ENCODE measurements around the gene SLC45A1. TPM values are rescaled to one million over a fixed set of nuclear protein-coding genes. Genes with fewer than 3 reads are reported as not detected.

The SLC45A1 gene
- total and polyA plus RNA-seq, 4 donors, result 4.4 to 8.7 (median 6.7) TPM

DNA sequence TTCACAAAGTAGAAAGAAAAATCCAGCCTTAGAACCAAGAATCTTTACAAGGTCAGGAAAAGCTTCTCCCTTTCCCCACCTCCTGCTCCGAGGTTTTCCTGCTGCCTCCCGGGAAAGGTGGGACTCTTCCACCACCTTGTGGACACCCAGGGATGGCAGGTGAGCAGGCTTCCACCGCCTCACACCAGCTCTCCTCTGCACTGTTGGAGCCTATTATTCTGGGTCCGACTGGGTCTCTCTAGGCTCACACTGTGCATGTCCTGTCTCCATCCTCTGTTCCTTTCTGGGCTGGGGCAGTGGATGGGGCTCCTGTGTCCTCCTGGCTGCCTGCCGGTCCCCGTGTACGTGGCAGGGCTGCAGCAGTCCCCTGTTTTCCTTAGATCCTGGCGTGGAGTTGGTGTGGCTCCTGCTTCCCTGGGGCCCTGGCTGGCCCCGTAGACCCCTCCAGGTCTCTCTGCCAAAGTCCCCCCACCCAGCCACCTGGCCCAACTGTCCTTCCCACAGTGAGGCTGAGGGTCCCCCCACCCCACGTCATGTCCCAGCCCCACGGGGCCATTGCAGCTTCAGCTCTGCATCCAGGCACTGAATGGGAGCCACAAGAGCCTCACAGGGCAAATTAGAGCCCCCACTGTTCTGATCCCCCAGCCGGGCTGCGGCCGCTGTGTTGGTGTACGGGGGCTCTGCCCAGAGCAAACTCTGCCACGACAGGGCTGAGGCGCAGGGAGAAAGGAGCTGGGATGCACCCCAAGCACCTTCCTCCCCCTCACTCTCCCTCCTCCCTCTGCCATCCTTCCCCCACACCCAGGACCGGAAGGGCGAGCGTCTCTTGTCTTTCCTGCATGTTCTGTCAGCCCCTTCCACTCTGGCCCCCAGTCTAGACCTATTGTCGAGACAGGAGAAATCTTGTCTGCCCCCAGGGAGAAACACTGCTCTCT lies 3.3 kb upstream of the SLC45A1 start:
- WGBS, 2 donors, result 43 to 48% methylated on average over 21 of the region's 21 CpGs
- Histone ChIP-seq H3K36me3 (ENCODE audit: control insufficient read depth in 1 of 2, insufficient read depth in 2 of 2, low read length in 1 of 2) (no peaks in the 10 kb centered on the region), H3K27me3 (ENCODE audit: control insufficient read depth in 1 of 2, insufficient read depth in 2 of 2, low read length in 1 of 2) (no peaks in the 10 kb centered on the region), H3K9me3 (ENCODE audit: control insufficient read depth, low read length) (no peaks in the 10 kb centered on the region), H3K27ac (ENCODE audit: low read depth in 1 of 2, low read length in 2 of 2) (no peak overlapping the region), H3K4me1 (ENCODE audit: control insufficient read depth in 1 of 2, insufficient read depth in 2 of 2, low read length in 2 of 2) (no peaks in the 10 kb centered on the region), H3K4me3 (ENCODE audit: low read length in 2 of 2) (no peak overlapping the region)
- intact Hi-C loops (cut with DNase I), result loop anchor here (1.0 to 5.0 kb wide), 8 partner anchors 38 to 332 kb away; no protein-coding TSS in a partner anchor
- peak; percentile 77 for ATAC-seq (ENCODE audit: low FRiP score)
- peak; percentile 83 to 89 for DNase-seq

DNA sequence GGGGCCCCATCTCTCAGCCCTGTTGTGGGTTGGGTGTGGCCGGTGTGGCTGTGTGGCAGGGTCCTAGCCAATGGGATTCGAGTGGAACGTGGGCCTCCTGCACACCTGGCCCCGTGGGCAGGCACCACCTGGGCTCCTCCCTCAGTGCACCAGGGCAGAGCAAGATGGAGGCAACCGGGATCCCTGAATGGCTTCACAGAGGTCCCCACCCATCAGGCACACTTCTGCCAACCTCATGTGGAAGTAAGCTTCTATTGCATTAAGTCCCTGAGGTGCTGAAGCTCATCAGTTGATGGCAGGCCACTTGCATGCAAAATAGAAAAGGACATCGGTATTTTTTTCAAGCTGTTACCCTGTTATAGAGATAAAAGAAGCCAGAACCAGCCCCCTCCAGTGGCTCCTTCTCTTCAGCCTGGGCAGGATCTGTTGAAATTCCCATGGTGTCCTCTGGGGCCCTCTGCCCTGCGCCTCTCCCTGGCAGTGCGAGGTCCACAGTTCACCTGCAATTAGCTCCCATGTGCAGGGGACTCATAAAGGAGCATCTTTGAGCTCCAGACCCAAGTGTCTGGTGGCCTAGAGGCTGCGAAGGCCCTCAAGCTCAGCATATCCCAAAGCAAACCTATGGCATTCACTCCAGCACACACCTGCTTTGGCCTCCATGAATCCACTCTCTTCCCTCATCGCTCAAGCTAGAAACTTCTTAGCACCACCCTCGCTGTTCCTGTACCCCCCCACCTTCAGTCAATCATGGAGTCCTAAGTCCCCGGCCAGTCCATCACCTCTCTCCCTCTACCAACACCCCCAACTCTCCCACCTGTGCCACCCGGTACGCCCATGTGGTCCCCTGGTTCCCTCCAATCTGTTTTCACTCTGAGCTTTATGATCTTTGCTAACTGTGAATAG lies 2.1 kb upstream of the SLC45A1 start:
- 92 to 97% methylated on average over 14 of the region's 14 CpGs for WGBS, 2 donors
- no peak overlapping the region for H3K4me3 ChIP-seq (ENCODE audit: low read length in 2 of 2)
- H3K27ac ChIP-seq (ENCODE audit: low read depth in 1 of 2, low read length in 2 of 2), result no peak overlapping the region
- DNase-seq (no peak), ATAC-seq (ENCODE audit: low FRiP score) (no peak)
- H3K4me1 ChIP-seq (ENCODE audit: control insufficient read depth in 1 of 2, insufficient read depth in 2 of 2, low read length in 2 of 2), result no peaks in the 10 kb centered on the region
- H3K9me3 ChIP-seq (ENCODE audit: control insufficient read depth, low read length), result no peaks in the 10 kb centered on the region
- intact Hi-C loops (cut with DNase I), result loop anchor here (2.0 to 5.0 kb wide), 3 partner anchors 36 to 334 kb away; no protein-coding TSS in a partner anchor
- no peaks in the 10 kb centered on the region for H3K27me3 ChIP-seq (ENCODE audit: control insufficient read depth in 1 of 2, insufficient read depth in 2 of 2, low read length in 1 of 2)
- H3K36me3 ChIP-seq (ENCODE audit: control insufficient read depth in 1 of 2, insufficient read depth in 2 of 2, low read length in 1 of 2), result no peaks in the 10 kb centered on the region

DNA sequence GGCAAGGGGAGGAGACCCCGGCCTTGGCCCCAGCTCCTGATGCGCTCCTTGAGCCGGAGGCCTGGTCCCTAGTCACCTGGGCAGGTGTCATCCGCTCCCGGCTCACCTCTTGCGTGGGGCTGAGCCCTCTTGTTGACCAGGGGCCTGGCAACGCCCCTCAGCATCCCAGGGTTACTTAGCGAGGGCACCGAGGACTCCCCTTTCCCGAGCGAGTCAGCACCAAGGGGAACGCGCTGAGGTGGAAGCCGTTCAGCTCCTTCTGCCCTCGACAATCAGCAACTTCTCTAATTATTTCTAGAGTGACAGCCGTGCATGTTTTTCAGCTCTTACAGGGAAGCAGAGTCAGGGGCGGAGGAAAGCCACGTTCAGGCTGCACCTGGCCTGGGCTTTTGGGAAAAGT lies 522 bp downstream of the SLC45A1 start:
- Histone ChIP-seq H3K27me3 (ENCODE audit: control insufficient read depth in 1 of 2, insufficient read depth in 2 of 2, low read length in 1 of 2) (no peaks in the 10 kb centered on the region), H3K4me3 (ENCODE audit: low read length in 2 of 2) (peak overlapping the region; percentile 39 to 69), H3K27ac (ENCODE audit: low read depth in 1 of 2, low read length in 2 of 2) (peak overlapping the region in 1 of 2 donors; percentile 7), H3K36me3 (ENCODE audit: control insufficient read depth in 1 of 2, insufficient read depth in 2 of 2, low read length in 1 of 2) (no peaks in the 10 kb centered on the region), H3K9me3 (ENCODE audit: control insufficient read depth, low read length) (no peaks in the 10 kb centered on the region), H3K4me1 (ENCODE audit: control insufficient read depth in 1 of 2, insufficient read depth in 2 of 2, low read length in 2 of 2) (no peaks in the 10 kb centered on the region)
- ATAC-seq (ENCODE audit: low FRiP score) (peak; percentile 15), DNase-seq (peak in 1 of 2 donors; percentile 79)
- intact Hi-C loops (cut with DNase I), result loop anchor here (5.0 kb wide), 2 partner anchors 34 to 336 kb away; no protein-coding TSS in a partner anchor
- WGBS, 2 donors, result 12 to 15% methylated on average over 17 to 18 of the region's 18 CpGs

DNA sequence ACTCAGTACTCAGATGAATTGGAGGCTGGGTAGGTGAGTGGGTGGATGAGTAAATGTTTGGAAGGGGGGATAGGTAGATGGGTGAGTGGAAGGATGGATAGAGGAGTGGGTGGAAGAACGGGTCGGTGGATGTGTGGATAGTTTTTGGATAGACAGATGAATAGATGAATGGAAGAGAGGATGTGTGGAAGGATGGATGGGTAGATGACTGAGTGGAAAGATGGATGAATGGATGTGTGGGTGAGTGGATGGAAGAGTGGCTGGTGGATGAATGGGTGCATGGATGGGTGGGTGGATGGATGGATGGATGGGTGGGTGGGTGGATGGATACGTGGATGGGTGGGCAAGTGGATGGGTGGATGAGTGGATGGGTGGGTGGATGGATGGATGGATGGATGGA lies 3.7 kb downstream of the SLC45A1 start:
- WGBS, 2 donors, result 91 to 94% methylated on average over 3 of the region's 3 CpGs
- ATAC-seq (ENCODE audit: low FRiP score) (no peak), DNase-seq (no peak)
- Histone ChIP-seq H3K27ac (ENCODE audit: low read depth in 1 of 2, low read length in 2 of 2) (no peak overlapping the region), H3K4me1 (ENCODE audit: control insufficient read depth in 1 of 2, insufficient read depth in 2 of 2, low read length in 2 of 2) (no peaks in the 10 kb centered on the region), H3K9me3 (ENCODE audit: control insufficient read depth, low read length) (no peaks in the 10 kb centered on the region), H3K27me3 (ENCODE audit: control insufficient read depth in 1 of 2, insufficient read depth in 2 of 2, low read length in 1 of 2) (no peaks in the 10 kb centered on the region), H3K36me3 (ENCODE audit: control insufficient read depth in 1 of 2, insufficient read depth in 2 of 2, low read length in 1 of 2) (no peaks in the 10 kb centered on the region), H3K4me3 (ENCODE audit: low read length in 2 of 2) (no peak overlapping the region)
- intact Hi-C loops (cut with DNase I), result no loop called here

DNA sequence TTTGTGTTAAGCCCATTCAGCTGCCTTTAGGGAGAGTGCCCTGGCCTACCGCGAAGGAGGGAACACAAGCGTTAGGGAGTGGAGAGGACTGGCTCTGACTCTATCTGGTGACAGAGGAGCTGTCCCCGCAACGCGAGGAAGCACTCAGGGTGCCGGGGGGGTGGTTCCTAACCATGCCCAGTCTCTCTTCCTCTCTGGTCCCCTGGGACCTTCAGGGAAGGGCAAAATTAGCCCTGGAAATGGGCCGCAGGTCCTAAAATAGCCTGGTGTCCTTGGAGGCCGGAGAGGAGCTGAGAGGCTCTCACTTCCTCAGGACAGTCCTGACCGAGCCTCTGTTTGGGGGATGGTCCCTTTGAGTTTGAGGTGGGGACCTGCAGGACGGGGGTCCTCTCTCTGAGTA lies 5.8 kb downstream of the SLC45A1 start:
- Histone ChIP-seq H3K4me1 (ENCODE audit: control insufficient read depth in 1 of 2, insufficient read depth in 2 of 2, low read length in 2 of 2) (no peaks in the 10 kb centered on the region), H3K27ac (ENCODE audit: low read depth in 1 of 2, low read length in 2 of 2) (peak overlapping the region in 1 of 2 donors; percentile 33), H3K27me3 (ENCODE audit: control insufficient read depth in 1 of 2, insufficient read depth in 2 of 2, low read length in 1 of 2) (no peaks in the 10 kb centered on the region), H3K4me3 (ENCODE audit: low read length in 2 of 2) (no peak overlapping the region), H3K36me3 (ENCODE audit: control insufficient read depth in 1 of 2, insufficient read depth in 2 of 2, low read length in 1 of 2) (no peaks in the 10 kb centered on the region), H3K9me3 (ENCODE audit: control insufficient read depth, low read length) (no peaks in the 10 kb centered on the region)
- peak; percentile 82 for ATAC-seq (ENCODE audit: low FRiP score)
- intact Hi-C loops (cut with DNase I), result no loop called here
- peak; percentile 69 to 85 for DNase-seq
- 2 to 8% methylated on average over 10 to 11 of the region's 11 CpGs for WGBS, 2 donors

DNA sequence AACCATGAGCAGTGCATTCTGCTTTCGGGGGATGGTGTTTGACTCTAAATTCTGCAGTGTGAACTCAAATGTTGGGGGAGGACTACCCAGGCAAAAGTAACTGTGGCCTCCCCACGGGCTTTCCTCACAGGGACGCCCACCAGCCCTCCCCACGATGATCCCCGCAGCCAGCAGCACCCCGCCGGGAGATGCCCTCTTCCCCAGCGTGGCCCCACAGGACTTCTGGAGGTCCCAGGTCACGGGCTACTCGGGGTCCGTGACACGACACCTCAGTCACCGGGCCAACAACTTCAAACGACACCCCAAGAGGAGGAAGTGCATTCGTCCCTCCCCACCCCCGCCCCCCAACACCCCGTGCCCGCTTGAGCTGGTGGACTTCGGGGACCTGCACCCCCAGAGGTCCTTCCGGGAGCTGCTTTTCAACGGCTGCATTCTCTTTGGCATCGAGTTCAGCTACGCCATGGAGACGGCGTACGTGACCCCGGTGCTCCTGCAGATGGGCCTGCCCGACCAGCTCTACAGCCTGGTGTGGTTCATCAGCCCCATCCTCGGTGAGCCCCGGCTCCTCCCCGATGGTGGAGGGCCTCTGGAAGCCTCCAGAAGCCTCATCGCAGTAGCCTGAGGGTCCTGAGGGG lies 6.4 kb downstream of the SLC45A1 start:
- Histone ChIP-seq H3K9me3 (ENCODE audit: control insufficient read depth, low read length) (no peaks in the 10 kb centered on the region), H3K4me3 (ENCODE audit: low read length in 2 of 2) (no peak overlapping the region), H3K27ac (ENCODE audit: low read depth in 1 of 2, low read length in 2 of 2) (no peak overlapping the region), H3K4me1 (ENCODE audit: control insufficient read depth in 1 of 2, insufficient read depth in 2 of 2, low read length in 2 of 2) (no peaks in the 10 kb centered on the region), H3K27me3 (ENCODE audit: control insufficient read depth in 1 of 2, insufficient read depth in 2 of 2, low read length in 1 of 2) (no peaks in the 10 kb centered on the region), H3K36me3 (ENCODE audit: control insufficient read depth in 1 of 2, insufficient read depth in 2 of 2, low read length in 1 of 2) (no peaks in the 10 kb centered on the region)
- intact Hi-C loops (cut with DNase I), result no loop called here
- DNase-seq, result no peak
- ATAC-seq (ENCODE audit: low FRiP score), result peak; percentile 16
- WGBS, 2 donors, result 87 to 89% methylated on average over 32 of the region's 32 CpGs

DNA sequence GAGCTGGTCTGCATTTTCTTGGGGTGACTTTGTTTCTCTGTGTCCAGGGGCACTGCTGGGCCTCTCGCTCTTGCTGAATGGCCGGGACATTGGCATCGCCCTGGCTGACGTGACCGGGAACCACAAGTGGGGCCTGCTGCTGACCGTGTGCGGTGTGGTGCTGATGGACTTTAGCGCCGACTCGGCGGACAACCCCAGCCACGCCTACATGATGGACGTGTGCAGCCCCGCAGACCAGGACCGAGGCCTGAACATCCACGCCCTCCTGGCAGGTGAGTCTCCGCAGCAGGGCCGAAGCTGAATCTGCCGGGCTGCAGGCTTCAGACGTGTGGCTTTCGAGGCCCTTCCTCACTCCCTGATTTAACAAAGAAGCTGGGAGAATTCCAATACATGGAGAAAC lies 7.9 kb downstream of the SLC45A1 start:
- DNase-seq, result no peak
- Histone ChIP-seq H3K9me3 (ENCODE audit: control insufficient read depth, low read length) (no peaks in the 10 kb centered on the region), H3K27me3 (ENCODE audit: control insufficient read depth in 1 of 2, insufficient read depth in 2 of 2, low read length in 1 of 2) (no peaks in the 10 kb centered on the region), H3K36me3 (ENCODE audit: control insufficient read depth in 1 of 2, insufficient read depth in 2 of 2, low read length in 1 of 2) (no peaks in the 10 kb centered on the region), H3K4me1 (ENCODE audit: control insufficient read depth in 1 of 2, insufficient read depth in 2 of 2, low read length in 2 of 2) (no peaks in the 10 kb centered on the region), H3K27ac (ENCODE audit: low read depth in 1 of 2, low read length in 2 of 2) (no peak overlapping the region), H3K4me3 (ENCODE audit: low read length in 2 of 2) (no peak overlapping the region)
- no peak for ATAC-seq (ENCODE audit: low FRiP score)
- intact Hi-C loops (cut with DNase I), result no loop called here
- 94 to 95% methylated on average over 21 of the region's 21 CpGs for WGBS, 2 donors

DNA sequence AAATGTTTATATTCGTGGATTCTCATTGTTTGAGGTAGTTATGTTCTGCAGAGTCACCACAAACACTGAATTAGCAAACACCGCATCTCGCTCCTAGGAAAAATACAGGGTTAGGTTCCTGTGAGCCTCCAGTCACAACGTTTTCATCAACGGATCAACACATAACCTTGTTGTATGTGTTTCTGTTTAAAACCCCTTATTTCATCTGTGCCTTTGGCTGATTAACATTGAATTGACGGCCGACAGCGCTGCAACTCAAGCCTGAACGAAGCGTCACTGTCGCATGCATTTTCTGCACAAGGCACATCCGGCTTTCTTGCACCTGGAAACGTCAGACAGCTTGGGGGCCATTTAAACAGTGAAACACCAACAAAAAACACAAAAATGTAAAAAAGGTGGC lies 8.4 kb downstream of the SLC45A1 start:
- no peaks in the 10 kb centered on the region for H3K27me3 ChIP-seq (ENCODE audit: control insufficient read depth in 1 of 2, insufficient read depth in 2 of 2, low read length in 1 of 2)
- no peak overlapping the region for H3K27ac ChIP-seq (ENCODE audit: low read depth in 1 of 2, low read length in 2 of 2)
- ATAC-seq (ENCODE audit: low FRiP score) (no peak), DNase-seq (no peak)
- intact Hi-C loops (cut with DNase I), result no loop called here
- H3K9me3 ChIP-seq (ENCODE audit: control insufficient read depth, low read length), result no peaks in the 10 kb centered on the region
- WGBS, 2 donors, result 94% methylated on average over 13 of the region's 13 CpGs
- H3K4me3 ChIP-seq (ENCODE audit: low read length in 2 of 2), result no peak overlapping the region
- H3K36me3 ChIP-seq (ENCODE audit: control insufficient read depth in 1 of 2, insufficient read depth in 2 of 2, low read length in 1 of 2), result no peaks in the 10 kb centered on the region
- no peaks in the 10 kb centered on the region for H3K4me1 ChIP-seq (ENCODE audit: control insufficient read depth in 1 of 2, insufficient read depth in 2 of 2, low read length in 2 of 2)
